Rectal smooth muscle tissue (tissue), 1 donor: ENCODE measurements around the gene TAS2R7.

Experiments used
- H3K27ac ChIP-seq: one replicate; pipeline ENCODE4 v1.7.0; 2013; ENCODE audit warnings: low read depth, low read length, inconsistent platforms
- H3K27me3 ChIP-seq: one replicate; pipeline ENCODE4 v1.7.0; 2013; ENCODE audit warnings: low read length; ENCODE audit not compliant: control insufficient read depth, insufficient read depth
- H3K36me3 ChIP-seq: one replicate; pipeline ENCODE4 v1.7.0; 2013; ENCODE audit warnings: low read length; ENCODE audit not compliant: control insufficient read depth, insufficient read depth
- H3K4me1 ChIP-seq: one replicate; pipeline ENCODE4 v1.7.0; 2013; ENCODE audit warnings: low read length; ENCODE audit not compliant: control insufficient read depth, insufficient read depth
- H3K4me3 ChIP-seq: one replicate; pipeline ENCODE4 v1.7.0; 2013; ENCODE audit warnings: low read length
- H3K9ac ChIP-seq: one replicate; pipeline ENCODE4 v1.7.0; 2013; ENCODE audit warnings: low read length

The TAS2R7 gene

GRCh38 chr12:10802587-10802986 lies at the start of gene TAS2R7:
TSS of gene TAS2R7 (minus strand) at chr12:10802627. CDS start at chr12:10802570, 57 bp downstream.
- no peak within 1 kb of the TSS for H3K9ac ChIP-seq
- H3K36me3 ChIP-seq, result no peaks in the 10 kb centered on the region
- H3K4me3 ChIP-seq, result no peak within 1 kb of the TSS
- H3K4me1 ChIP-seq, result no peaks in the 10 kb centered on the region
- no peak within 1 kb of the TSS for H3K27ac ChIP-seq
- no peaks in the 10 kb centered on the region for H3K27me3 ChIP-seq

- Histone ChIP-seq H3K27me3 (no peaks in the 10 kb centered on the region), H3K36me3 (no peaks in the 10 kb centered on the region), H3K4me3 (no peak overlapping the region), H3K27ac (no peak overlapping the region), H3K9ac (no peak overlapping the region), H3K4me1 (no peaks in the 10 kb centered on the region)
Measured at GRCh38 chr12:10851243-10851858, 48.9 kb upstream of the TAS2R7 start.

GRCh38 chr12:10849425-10849878 lies 47.0 kb upstream of the TAS2R7 start, which contains the start of gene PRR4:
TSS of gene PRR4 (minus strand) at chr12:10849475. CDS start at chr12:10849437, 38 bp downstream.
- Histone ChIP-seq H3K27ac (no peak within 1 kb of the TSS), H3K4me3 (no peak within 1 kb of the TSS), H3K9ac (no peak within 1 kb of the TSS), H3K27me3 (no peaks in the 10 kb centered on the region), H3K4me1 (no peaks in the 10 kb centered on the region), H3K36me3 (no peaks in the 10 kb centered on the region)

GRCh38 chr12:10847744-10848143 lies 45.3 kb upstream of the TAS2R7 start:
- no peak overlapping the region for H3K27ac ChIP-seq
- no peaks in the 10 kb centered on the region for H3K4me1 ChIP-seq
- H3K27me3 ChIP-seq, result no peaks in the 10 kb centered on the region
- H3K36me3 ChIP-seq, result no peaks in the 10 kb centered on the region
- H3K4me3 ChIP-seq, result no peak overlapping the region
- no peak overlapping the region for H3K9ac ChIP-seq

- H3K9ac ChIP-seq, result no peak overlapping the region
- H3K4me1 ChIP-seq, result no peaks in the 10 kb centered on the region
- no peaks in the 10 kb centered on the region for H3K27me3 ChIP-seq
- H3K36me3 ChIP-seq, result no peaks in the 10 kb centered on the region
- H3K27ac ChIP-seq, result no peak overlapping the region
- no peak overlapping the region for H3K4me3 ChIP-seq
Measured at GRCh38 chr12:10842862-10843261, 40.4 kb upstream of the TAS2R7 start.

GRCh38 chr12:10838461-10838860 lies 36.0 kb upstream of the TAS2R7 start:
- Histone ChIP-seq H3K27me3 (no peaks in the 10 kb centered on the region), H3K4me3 (no peak overlapping the region), H3K27ac (no peak overlapping the region), H3K36me3 (no peaks in the 10 kb centered on the region), H3K4me1 (no peaks in the 10 kb centered on the region), H3K9ac (no peak overlapping the region)

- H3K4me1 ChIP-seq, result no peaks in the 10 kb centered on the region
- H3K4me3 ChIP-seq, result no peak overlapping the region
- H3K36me3 ChIP-seq, result no peaks in the 10 kb centered on the region
- no peaks in the 10 kb centered on the region for H3K27me3 ChIP-seq
- H3K9ac ChIP-seq, result no peak overlapping the region
- H3K27ac ChIP-seq, result no peak overlapping the region
Measured at GRCh38 chr12:10829994-10830393, 27.6 kb upstream of the TAS2R7 start.

- Histone ChIP-seq H3K9ac (no peak within 1 kb of the TSS), H3K27ac (no peak within 1 kb of the TSS), H3K4me1 (no peaks in the 10 kb centered on the region), H3K4me3 (no peak within 1 kb of the TSS), H3K36me3 (no peaks in the 10 kb centered on the region), H3K27me3 (no peaks in the 10 kb centered on the region)
Measured at GRCh38 chr12:10826258-10826657, 23.8 kb upstream of the TAS2R7 start, which contains the start of gene TAS2R10. TSS of gene TAS2R10 (minus strand) at chr12:10826358. CDS start at chr12:10826269, 89 bp downstream.

- Histone ChIP-seq H3K4me1 (no peaks in the 10 kb centered on the region), H3K9ac (no peak overlapping the region), H3K4me3 (no peak overlapping the region), H3K36me3 (no peaks in the 10 kb centered on the region), H3K27me3 (no peaks in the 10 kb centered on the region), H3K27ac (no peak overlapping the region)
Measured at GRCh38 chr12:10824957-10825356, 22.5 kb upstream of the TAS2R7 start.

- Histone ChIP-seq H3K36me3 (no peaks in the 10 kb centered on the region), H3K27me3 (no peaks in the 10 kb centered on the region), H3K4me3 (no peak overlapping the region), H3K4me1 (no peaks in the 10 kb centered on the region), H3K9ac (no peak overlapping the region), H3K27ac (no peak overlapping the region)
Measured at GRCh38 chr12:10811883-10812536, 9.6 kb upstream of the TAS2R7 start.

GRCh38 chr12:10810068-10810467 lies 7.6 kb upstream of the TAS2R7 start, which contains the start of gene TAS2R9:
TSS of gene TAS2R9 (minus strand) at chr12:10810168. CDS start at chr12:10810075, 93 bp downstream.
- H3K4me1 ChIP-seq, result no peaks in the 10 kb centered on the region
- H3K9ac ChIP-seq, result no peak within 1 kb of the TSS
- no peak within 1 kb of the TSS for H3K4me3 ChIP-seq
- H3K27me3 ChIP-seq, result no peaks in the 10 kb centered on the region
- no peaks in the 10 kb centered on the region for H3K36me3 ChIP-seq
- no peak within 1 kb of the TSS for H3K27ac ChIP-seq

GRCh38 chr12:10807186-10807585 lies 4.8 kb upstream of the TAS2R7 start, which contains the start of gene TAS2R8:
TSS of gene TAS2R8 (minus strand) at chr12:10807286. CDS start at chr12:10806980, 306 bp downstream.
- Histone ChIP-seq H3K9ac (no peak within 1 kb of the TSS), H3K27ac (no peak within 1 kb of the TSS)

More at GRCh38 chr12:10807186-10807585, 4.8 kb upstream of the TAS2R7 start, which contains the start of gene TAS2R8:
- no peaks in the 10 kb centered on the region for H3K4me1 ChIP-seq
- no peaks in the 10 kb centered on the region for H3K27me3 ChIP-seq
- no peaks in the 10 kb centered on the region for H3K36me3 ChIP-seq
- no peak within 1 kb of the TSS for H3K4me3 ChIP-seq
